Endothelial cell of umbilical vein (primary cell): ENCODE data around the gene KCNA5. TPM values are rescaled to one million over a fixed set of nuclear protein-coding genes. Genes with fewer than 3 reads are reported as not detected.

Source experiments
- BruUV-seq: library from RNA; stranded (reverse); fragments of 400-500 nt; replicated peaks from 2 replicates; lab custom pipeline; 2021; lab: Mats Ljungman, UMichigan
- CTCF ChIA-PET: fragments of 300-600, 350-600 bp; sonication (Branson Sonifier 250); formaldehyde crosslinking; loops from one replicate; lab custom pipeline; 2021; ENCODE audit warnings: antibody characterized with exemption, inconsistent platforms; lab: Charles Lee
- POLR2A ChIA-PET: fragments of 300-600, 350-600 bp; sonication (Branson Sonifier 250); formaldehyde crosslinking; loops from one replicate; lab custom pipeline; 2021; ENCODE audit warnings: antibody characterized with exemption, inconsistent platforms; lab: Charles Lee
- DNase-seq: peaks from one replicate; pipeline ENCODE4 v3.0.0-alpha.2; 2011; ENCODE audit warnings: low read depth, low spot score
- FAIRE-seq: peaks from 2 replicates; lab custom pipeline; 2011; peaks lifted over from hg19 to GRCh38; lab: Jason Lieb, UNC
- H2AFZ ChIP-seq: 2 replicates; pipeline ENCODE4 v1.6.0; 2012; ENCODE audit warnings: low read depth, low read length, control low read depth, inconsistent platforms
- H3K27ac ChIP-seq: 2 replicates; pipeline ENCODE4 v1.5.1; 2011; ENCODE audit warnings: low read depth, mild to moderate bottlenecking, control low read depth, low read length, moderate library complexity; ENCODE audit not compliant: insufficient read depth
- H3K27me3 ChIP-seq, 2 experiments: 2 replicates each; pipeline versions ENCODE4 v1.6.0 to v1.6.1; 2011; ENCODE audit warnings: low read length in 2 of 2, mixed read lengths in 1 of 2; ENCODE audit not compliant: control insufficient read depth in 2 of 2, insufficient read depth in 2 of 2
- H3K36me3 ChIP-seq, 2 experiments: 2 replicates in 1 of 2; 3 replicates in 1 of 2; pipeline ENCODE4 v1.5.1; 2011; ENCODE audit warnings: low read length in 2 of 2, mild to moderate bottlenecking in 1 of 2, moderate library complexity in 1 of 2; ENCODE audit not compliant: control insufficient read depth in 2 of 2, insufficient read depth in 2 of 2; ENCODE audit errors: extremely low read depth in 1 of 2
- H3K4me1 ChIP-seq: 3 replicates; pipeline ENCODE4 v1.5.1; 2011; ENCODE audit warnings: mild to moderate bottlenecking, low read length; ENCODE audit not compliant: control insufficient read depth, insufficient read depth; ENCODE audit errors: extremely low read depth
- H3K4me2 ChIP-seq: 2 replicates; pipeline ENCODE4 v1.6.1; 2011; ENCODE audit warnings: low read length, control low read depth, mixed read lengths; ENCODE audit not compliant: insufficient read depth
- H3K4me3 ChIP-seq, 3 experiments: fragments of 200-600 bp in 1 of 3; sonication (generic), shearing (Covaris generic) in 1 of 3; replicated peaks in 1 of 3; 2 replicates each; pipeline ENCODE4 v1.5.1; 2011 to 2016; ENCODE audit warnings: control low read depth in 3 of 3, low read length in 3 of 3, mild to moderate bottlenecking in 2 of 3, inconsistent platforms in 1 of 3, low read depth in 1 of 3, moderate library complexity in 1 of 3; ENCODE audit not compliant: insufficient read depth in 1 of 3
- H3K79me2 ChIP-seq: 2 replicates; pipeline ENCODE4 v1.6.0; 2012; ENCODE audit warnings: low read length, inconsistent platforms; ENCODE audit not compliant: control insufficient read depth, insufficient read depth
- H3K9ac ChIP-seq: replicated peaks from 2 replicates; pipeline ENCODE3; 2011; ENCODE audit warnings: low read length, control low read depth; ENCODE audit not compliant: insufficient read depth; ENCODE audit errors: extremely low read depth
- H3K9me1 ChIP-seq: replicated peaks from 3 replicates; pipeline ENCODE4 v1.6.0; 2011; ENCODE audit warnings: mild to moderate bottlenecking, low read length; ENCODE audit not compliant: control insufficient read depth, insufficient read depth; ENCODE audit errors: extremely low read depth
- H3K9me3 ChIP-seq: replicated peaks from 2 replicates; pipeline ENCODE4 v1.5.1; 2012; ENCODE audit warnings: low read length, inconsistent platforms; ENCODE audit not compliant: control insufficient read depth, insufficient read depth
- H4K20me1 ChIP-seq: replicated peaks from 2 replicates; pipeline ENCODE3; 2011; ENCODE audit warnings: mild to moderate bottlenecking, low read length; ENCODE audit not compliant: control insufficient read depth, insufficient read depth; ENCODE audit errors: extremely low read depth
- EZH2 ChIP-seq: IDR thresholded peaks from 2 replicates; pipeline ENCODE4 v1.6.1; 2012; ENCODE audit warnings: borderline replicate concordance, low read depth, mild to moderate bottlenecking, moderate library complexity, low read length, inconsistent platforms; ENCODE audit not compliant: severe bottlenecking
- FOS ChIP-seq: IDR thresholded peaks from 2 replicates; pipeline ENCODE4 v1.6.1; 2011; ENCODE audit warnings: mild to moderate bottlenecking, low read length, moderate library complexity, borderline replicate concordance; ENCODE audit not compliant: insufficient read depth
- GATA2 ChIP-seq: IDR thresholded peaks from 2 replicates; pipeline ENCODE4 v1.7.0; 2011; ENCODE audit warnings: low read depth, mild to moderate bottlenecking, moderate library complexity, mixed read lengths, low read length; ENCODE audit not compliant: insufficient read length, insufficient read depth
- JUN ChIP-seq: IDR thresholded peaks from 2 replicates; pipeline ENCODE4 v1.6.1; 2011; ENCODE audit warnings: borderline replicate concordance, low read depth; ENCODE audit not compliant: insufficient read length, insufficient read depth
- MYC ChIP-seq: IDR thresholded peaks from one replicate; pipeline ENCODE4 v1.6.1; 2011; ENCODE audit warnings: mild to moderate bottlenecking, low read depth, low read length
- POLR2A ChIP-seq: IDR thresholded peaks from 2 replicates; pipeline ENCODE4 v1.6.1; 2012; ENCODE audit warnings: low read depth, mild to moderate bottlenecking, control low read depth, low read length
- POLR2AphosphoS5 ChIP-seq: IDR thresholded peaks from 2 replicates; pipeline ENCODE4 v1.6.1; 2012; ENCODE audit warnings: low read depth, mild to moderate bottlenecking, control low read depth, low read length, moderate library complexity; ENCODE audit not compliant: insufficient read depth
- dilution Hi-C: fragments of 300-500 bp; cut with MboI; formaldehyde crosslinking; loops from one replicate; pipeline ENCODE4 v1.15.0; 2019; ENCODE audit warnings: low sequenced_read_pairs; ENCODE audit not compliant: extremely low pct_ligation_motif_present
- intact Hi-C: fragments of 100-400 bp; cut with micrococcal nuclease; formaldehyde crosslinking; loops from one replicate; pipeline ENCODE4 v1.10.0; 2022
- polyA plus RNA-seq, 4 experiments: library from polyadenylated mRNA; depleted of rRNA in 3 of 4; stranded (reverse) in 3 of 4; unstranded in 1 of 4; fragments of >200 nt; gene quantifications; 2 replicates each; pipeline versions ENCODE4 v1.2.1 to v1.2.3, GENCODE V29; 2011 to 2012; ENCODE audit warnings: missing spikeins in 1 of 4
- total RNA-seq: library from RNA; stranded (reverse); gene quantifications from 2 replicates; pipeline ENCODE4 v1.2.3, GENCODE V29; 2021
- TF ChIP-seq, protein P1 (sequence below): IDR thresholded peaks from 2 replicates; pipeline ENCODE4 v1.6.1; 2011; ENCODE audit not compliant: insufficient read depth, insufficient read length
- TF ChIP-seq, protein P2 (sequence below), 2 donors: IDR thresholded peaks; 1 replicate in 1 of 2; 2 replicates in 1 of 2; pipeline ENCODE4 v1.5.1; 2011; ENCODE audit warnings: low read length in 2 of 2, mild to moderate bottlenecking in 2 of 2, moderate library complexity in 2 of 2, control low read depth in 1 of 2, inconsistent platforms in 1 of 2, low read depth in 1 of 2; ENCODE audit not compliant: insufficient read depth in 1 of 2; ENCODE audit errors: extremely low read depth in 1 of 2

Gene KCNA5
- total and polyA plus RNA-seq, 2 donors (not counting 3 experiments of a cell fraction or from before 2014, with no cell fraction given) = not detected

DNA sequence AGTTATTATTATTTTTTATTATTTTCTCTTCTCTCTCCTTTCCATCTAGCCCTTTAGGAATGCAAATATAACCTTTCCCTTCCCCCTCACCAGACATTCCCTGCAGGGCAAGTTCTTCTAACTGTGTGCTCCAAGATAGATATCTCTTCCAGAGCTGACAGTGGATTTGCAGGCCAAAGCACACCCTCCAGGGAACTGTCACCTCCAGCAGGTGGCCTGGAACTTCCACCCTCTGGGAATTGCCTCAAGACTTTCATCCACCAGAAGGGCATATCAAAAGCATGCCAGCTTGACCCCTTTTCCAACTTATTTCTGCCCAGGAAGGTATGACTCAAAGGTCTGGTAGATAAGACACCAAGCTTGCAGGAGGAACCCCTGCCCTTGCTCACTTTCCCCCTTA, 13.6 kb upstream of the KCNA5 start:
- Histone ChIP-seq H2AFZ (no peak overlapping the region), H3K4me3 (no peak overlapping the region), H4K20me1 (no peaks in the 10 kb centered on the region), H3K9me3 (no peaks in the 10 kb centered on the region), H3K27me3 (no peaks in the 10 kb centered on the region), H3K9me1 (no peaks in the 10 kb centered on the region), H3K36me3 (no peaks in the 10 kb centered on the region), H3K79me2 (no peaks in the 10 kb centered on the region), H3K9ac (no peak overlapping the region), H3K4me1 (no peaks in the 10 kb centered on the region), H3K4me2 (no peak overlapping the region), H3K27ac (no peak overlapping the region)
- no peak for FAIRE-seq
- intact Hi-C loops = no loop called here
- BruUV-seq = no TSS peak
- dilution Hi-C loops = no loop called here
- POLR2A ChIA-PET = no interaction called here
- DNase-seq = no peak
- no peak for TF ChIP-seq JUN
- TF ChIP-seq, protein P1, sequence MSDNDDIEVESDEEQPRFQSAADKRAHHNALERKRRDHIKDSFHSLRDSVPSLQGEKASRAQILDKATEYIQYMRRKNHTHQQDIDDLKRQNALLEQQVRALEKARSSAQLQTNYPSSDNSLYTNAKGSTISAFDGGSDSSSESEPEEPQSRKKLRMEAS = no peak
- TF ChIP-seq, protein P2, sequence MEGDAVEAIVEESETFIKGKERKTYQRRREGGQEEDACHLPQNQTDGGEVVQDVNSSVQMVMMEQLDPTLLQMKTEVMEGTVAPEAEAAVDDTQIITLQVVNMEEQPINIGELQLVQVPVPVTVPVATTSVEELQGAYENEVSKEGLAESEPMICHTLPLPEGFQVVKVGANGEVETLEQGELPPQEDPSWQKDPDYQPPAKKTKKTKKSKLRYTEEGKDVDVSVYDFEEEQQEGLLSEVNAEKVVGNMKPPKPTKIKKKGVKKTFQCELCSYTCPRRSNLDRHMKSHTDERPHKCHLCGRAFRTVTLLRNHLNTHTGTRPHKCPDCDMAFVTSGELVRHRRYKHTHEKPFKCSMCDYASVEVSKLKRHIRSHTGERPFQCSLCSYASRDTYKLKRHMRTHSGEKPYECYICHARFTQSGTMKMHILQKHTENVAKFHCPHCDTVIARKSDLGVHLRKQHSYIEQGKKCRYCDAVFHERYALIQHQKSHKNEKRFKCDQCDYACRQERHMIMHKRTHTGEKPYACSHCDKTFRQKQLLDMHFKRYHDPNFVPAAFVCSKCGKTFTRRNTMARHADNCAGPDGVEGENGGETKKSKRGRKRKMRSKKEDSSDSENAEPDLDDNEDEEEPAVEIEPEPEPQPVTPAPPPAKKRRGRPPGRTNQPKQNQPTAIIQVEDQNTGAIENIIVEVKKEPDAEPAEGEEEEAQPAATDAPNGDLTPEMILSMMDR (IDR thresholded peaks at IDR 0.05; ENCODE audit: extremely low read depth in 1 of 2, insufficient read depth in 1 of 2, low read depth in 1 of 2, low read length in 2 of 2) = no peak
- no peak for TF ChIP-seq POLR2A
- TF ChIP-seq GATA2 = no peak
- no peak for TF ChIP-seq MYC
- no peak for TF ChIP-seq FOS
- no peak for TF ChIP-seq EZH2
- TF ChIP-seq POLR2AphosphoS5 = no peak
- CTCF ChIA-PET = no interaction called here
